NCI-H1694 treated with DMSO at 0.1 percent for 48 hours (cell line): ENCODE measurements around the gene ANO7.
A peak's percentile ranks its signal among the peaks of the same experiment; 100 is the strongest.

Experiments used
- DNase-seq: peaks from one replicate; lab custom pipeline; 2025; lab: John Stamatoyannopoulos, UW

The ANO7 gene, protein sequence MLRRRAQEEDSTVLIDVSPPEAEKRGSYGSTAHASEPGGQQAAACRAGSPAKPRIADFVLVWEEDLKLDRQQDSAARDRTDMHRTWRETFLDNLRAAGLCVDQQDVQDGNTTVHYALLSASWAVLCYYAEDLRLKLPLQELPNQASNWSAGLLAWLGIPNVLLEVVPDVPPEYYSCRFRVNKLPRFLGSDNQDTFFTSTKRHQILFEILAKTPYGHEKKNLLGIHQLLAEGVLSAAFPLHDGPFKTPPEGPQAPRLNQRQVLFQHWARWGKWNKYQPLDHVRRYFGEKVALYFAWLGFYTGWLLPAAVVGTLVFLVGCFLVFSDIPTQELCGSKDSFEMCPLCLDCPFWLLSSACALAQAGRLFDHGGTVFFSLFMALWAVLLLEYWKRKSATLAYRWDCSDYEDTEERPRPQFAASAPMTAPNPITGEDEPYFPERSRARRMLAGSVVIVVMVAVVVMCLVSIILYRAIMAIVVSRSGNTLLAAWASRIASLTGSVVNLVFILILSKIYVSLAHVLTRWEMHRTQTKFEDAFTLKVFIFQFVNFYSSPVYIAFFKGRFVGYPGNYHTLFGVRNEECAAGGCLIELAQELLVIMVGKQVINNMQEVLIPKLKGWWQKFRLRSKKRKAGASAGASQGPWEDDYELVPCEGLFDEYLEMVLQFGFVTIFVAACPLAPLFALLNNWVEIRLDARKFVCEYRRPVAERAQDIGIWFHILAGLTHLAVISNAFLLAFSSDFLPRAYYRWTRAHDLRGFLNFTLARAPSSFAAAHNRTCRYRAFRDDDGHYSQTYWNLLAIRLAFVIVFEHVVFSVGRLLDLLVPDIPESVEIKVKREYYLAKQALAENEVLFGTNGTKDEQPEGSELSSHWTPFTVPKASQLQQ

DNA sequence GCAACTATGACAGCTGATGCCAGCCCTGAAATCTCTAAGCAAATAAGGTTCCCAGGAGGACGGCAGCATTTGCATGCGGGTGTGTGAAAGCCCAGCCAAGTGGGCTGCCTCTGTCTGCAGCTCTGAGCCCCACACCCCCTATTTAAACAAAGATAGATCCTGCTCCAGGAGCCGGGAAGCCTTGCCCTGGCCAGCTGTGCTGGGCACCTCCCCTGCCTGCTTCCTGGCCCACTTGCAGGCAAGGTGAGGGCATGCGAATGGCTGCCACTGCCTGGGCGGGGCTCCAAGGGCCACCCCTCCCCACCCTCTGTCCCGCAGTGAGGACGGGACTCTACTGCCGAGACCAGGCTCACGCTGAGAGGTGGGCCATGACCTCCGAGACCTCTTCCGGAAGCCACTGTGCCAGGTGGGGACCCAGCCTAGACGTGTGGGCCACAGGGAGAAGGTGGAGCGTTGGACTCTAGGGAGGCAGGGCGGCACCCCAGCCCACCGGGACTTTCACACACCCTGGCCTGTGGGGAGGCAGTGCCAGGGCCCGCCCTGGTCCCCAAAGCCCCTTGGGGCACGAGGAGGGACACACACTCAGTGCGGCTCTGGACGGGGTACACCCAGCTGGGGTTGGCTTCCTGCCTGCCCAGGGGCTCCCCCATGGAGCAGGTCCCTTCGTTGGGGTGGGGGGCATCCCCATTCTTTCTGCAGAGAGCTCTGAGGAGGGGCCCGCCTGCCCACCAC is at the start of gene ANO7:
Gene ANO7 (plus strand): TSS at position 317 of the 732 bp plus-strand sequence. CDS start 1,387 bp downstream, outside the sequence.
- no peak for DNase-seq

DNA sequence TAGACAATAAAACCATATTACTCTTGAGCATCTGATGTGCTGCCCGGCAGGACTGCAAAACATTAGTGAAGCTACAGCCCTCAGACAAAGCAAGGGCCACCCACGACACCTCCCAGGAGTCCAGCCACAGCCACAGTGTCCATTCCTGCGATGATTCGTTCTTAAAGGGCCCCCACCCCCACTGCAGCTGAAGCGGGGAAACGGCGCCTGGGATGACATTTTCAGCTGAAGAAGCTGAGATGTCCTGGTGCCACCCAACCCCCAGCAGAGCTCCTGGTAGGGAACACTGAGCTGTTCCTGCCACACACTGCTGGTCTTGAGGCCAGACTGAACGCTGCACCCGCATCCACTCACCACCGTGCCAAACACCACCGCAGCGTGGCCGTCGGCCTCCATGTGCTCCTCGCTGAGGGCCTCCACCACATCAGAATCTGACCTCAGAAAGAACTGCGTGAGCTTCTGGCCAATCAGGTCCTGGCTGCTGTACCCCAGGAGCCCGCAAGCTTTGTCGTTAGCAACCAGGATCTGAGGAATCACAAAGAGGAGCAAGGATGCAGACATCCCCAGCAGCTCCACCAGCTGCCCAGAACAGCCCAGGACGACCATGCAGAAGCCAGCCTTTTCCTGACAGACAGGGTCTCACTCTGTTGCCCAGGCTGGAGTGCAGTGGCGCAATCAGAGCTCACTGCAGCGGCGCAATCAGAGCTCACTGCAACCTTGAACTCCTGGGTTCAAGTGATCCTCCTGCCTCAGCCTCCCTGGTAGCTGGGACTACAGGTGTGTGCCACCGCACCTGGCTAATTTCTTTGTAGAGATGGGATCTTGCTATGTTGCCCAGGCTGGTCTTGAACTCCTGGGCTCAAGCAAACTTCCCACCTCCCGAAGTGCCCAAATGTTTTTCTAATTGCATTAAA is 48.7 kb upstream of the ANO7 start:
- no peak for DNase-seq

DNA sequence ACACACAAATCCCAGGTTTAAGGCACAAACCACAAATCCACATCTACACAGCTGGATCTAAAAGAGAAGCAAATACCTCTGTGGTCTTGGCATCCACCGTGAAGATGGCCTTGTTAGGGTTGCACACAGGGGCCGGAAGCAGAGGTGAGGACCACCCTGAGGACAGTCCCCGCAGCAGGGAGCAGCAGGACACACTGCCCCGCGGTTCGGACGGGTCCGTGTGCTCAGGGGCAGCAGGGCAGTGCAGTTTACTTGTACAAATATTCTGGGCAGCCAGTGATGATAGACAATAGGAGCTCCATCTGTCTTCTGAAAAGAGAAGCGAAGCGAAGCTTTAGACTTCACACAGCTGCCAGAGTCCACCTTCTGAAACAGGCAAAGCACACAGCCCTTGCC is 48.0 kb upstream of the ANO7 start:
- DNase-seq: no peak

DNA sequence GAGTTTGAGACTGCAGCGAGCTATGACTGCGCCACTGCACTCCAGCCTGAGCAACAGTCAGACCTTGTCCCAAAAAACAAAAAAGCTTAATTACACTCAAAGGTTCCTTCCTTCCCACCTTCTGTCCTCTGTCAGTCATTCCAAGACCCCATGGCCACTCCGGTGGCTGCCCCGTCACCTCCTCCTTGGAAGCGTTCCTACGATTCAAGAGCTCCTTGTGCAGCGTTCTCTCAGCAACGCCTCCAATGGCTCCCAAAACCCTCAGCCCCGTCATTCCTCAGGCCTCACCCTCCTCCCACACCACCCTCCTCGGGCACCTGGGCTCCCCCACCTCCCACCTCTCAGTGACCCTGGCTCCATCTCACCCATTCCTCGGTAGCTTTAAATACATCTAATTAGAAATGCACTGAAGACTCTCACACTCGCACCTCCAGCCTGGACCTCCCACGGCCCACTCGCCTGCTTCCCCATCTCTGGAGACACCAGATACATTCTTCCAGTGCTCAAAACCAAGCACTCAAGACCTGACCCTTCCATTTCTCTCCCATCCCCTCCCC is 47.2 kb upstream of the ANO7 start:
- no peak for DNase-seq

DNA sequence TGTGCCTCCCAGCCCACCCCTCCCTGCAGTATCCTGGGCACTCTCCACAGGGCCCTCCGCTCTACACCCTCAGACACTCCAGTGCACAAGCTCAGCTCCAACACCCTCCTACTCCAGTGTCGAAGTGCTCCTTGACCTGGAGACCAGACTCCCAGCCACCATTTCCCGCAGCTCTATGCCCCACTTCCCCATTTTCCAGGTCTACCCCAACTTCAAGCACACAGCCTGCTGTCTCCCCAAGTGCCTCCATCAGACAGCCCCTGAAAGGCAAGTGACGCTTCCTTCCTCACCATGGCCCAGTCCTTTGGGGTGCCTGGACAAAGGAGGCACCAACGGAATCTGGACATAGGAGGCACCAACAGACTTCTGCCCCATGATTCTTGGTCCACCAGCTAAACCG is 46.4 kb upstream of the ANO7 start:
- DNase-seq: no peak

DNA sequence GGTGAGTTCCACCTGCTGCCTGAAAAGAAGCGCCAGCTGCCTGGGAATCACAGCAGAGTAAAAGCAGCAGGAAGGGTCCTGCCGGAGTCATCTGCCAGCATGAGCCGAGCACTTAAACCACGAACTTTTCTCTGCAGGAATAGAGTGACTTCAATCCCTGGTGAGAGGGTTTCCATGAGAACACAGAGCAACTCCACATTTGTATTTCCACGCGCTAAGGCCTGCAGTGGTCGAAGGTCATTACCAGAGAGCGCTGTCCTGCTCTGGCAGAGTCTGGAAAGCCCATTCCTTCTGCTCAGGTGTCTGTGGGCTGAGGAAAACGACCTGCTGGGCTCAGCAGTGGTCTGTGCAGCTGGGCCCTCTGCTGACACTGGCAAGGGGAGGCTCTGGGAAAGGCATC is 45.9 kb upstream of the ANO7 start:
- DNase-seq: no peak

DNA sequence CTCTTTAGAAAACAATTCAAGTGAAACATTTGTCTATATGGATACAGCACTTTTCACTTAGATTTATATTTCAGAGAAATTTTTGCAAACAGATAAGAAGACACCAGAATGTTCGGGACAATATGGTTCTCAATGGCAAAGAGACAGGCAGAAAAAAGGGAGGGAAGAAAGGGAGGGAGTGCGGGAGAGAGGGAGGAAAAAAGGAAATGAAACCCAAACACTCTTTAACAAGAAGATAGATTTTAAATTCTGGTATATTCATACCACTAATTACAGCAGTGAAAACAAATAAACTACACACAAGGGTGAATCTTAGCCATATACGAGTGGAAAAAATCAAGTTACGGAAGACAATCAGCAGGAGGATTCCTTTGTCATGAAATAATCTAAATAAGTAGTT is 42.2 kb upstream of the ANO7 start:
- no peak for DNase-seq

DNA sequence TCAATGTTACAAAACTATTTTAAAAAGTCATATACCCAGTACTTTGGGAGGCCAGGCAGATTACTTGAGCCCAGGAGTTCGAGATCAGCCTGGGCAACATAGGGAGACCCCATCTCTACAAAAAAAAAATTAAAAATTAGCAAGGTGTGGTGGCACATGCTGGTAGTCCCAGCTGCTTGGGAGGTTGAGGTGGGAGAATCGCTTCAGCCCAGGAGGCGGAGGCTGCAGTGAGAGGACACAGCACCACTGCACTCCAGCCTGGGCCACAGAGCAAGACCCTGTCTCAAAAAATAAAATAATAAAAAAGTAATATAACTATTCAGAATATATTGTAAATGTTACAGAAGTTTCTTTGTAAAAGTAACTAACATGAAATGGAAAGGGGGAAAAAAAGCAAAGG is 41.1 kb upstream of the ANO7 start:
- DNase-seq: no peak

DNA sequence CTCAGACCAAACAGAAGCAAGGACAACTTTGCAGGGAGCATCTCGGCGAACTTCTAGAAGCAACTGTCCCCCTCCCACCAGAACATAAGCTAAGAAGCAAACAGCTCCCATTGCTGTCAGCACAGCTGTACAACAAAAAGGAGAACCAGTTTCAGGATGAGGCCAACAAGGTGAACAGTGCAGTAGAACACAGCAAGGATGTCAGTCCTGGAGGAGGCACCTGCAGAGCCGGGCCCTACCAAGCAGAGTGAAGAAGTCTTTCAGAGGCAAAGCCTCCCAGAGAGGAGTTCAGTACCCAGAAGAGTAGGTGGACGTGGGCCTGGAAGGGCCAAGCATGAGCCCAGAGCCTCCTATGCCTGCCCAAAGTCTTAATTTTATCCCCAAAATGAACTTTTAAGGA is 40.2 kb upstream of the ANO7 start:
- no peak for DNase-seq

DNA sequence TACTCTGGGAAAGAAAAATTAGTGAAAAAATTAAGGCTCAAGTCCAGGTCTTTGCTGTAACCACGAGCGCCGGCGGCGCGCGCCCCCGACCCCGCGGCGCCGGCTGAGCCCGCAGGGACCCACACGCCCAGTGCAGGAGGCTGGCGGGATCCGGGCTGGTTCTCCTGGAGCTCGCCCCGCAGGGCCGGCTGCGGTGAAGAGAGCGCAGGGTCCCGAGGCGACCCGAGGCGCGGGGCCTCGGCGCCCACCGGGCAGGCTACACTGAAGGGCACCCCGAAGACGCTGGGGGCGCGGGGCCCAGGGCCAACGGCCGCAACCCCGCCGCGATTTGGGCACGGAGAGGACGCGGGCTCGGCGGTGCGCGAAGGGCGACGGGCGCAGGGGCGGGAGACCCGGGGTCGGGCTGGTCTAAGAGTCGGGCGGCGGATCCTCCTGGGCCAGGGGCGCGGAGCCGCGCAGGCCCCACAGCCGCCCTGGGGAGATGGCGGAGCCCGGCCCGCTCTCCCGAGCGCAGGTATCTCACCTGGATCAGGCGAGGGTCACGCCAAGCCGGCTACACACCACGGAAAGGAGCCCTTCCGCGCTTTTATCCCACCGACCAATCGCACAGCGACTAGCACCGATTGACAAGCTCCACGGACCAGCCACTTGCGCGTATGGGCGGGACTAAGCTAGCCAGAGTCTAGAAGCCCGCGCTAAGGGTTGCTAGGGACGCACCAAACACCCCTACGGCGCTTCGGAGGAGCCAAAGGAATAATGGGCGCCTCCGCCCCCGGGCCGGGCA is 39.4 kb upstream of the ANO7 start, which contains the start of gene PASK:
Gene PASK (minus strand): TSS at position 582 of the 784 bp plus-strand sequence. CDS start 6,440 bp downstream, outside the sequence.
- peak; percentile 95 for DNase-seq

DNA sequence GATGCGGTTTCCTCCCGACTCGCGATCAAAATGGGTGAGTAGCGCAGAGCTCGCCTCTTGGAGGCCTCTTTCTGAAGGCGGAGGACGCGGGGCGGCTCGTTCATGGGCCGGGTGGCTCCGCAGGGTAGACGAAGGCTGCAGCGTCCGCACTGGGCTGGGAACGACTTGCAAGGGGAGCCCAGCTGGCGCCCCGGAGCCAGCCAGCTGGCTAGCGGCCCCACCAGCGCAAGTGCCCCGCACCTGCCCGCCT is 38.9 kb upstream of the ANO7 start:
- no peak for DNase-seq

DNA sequence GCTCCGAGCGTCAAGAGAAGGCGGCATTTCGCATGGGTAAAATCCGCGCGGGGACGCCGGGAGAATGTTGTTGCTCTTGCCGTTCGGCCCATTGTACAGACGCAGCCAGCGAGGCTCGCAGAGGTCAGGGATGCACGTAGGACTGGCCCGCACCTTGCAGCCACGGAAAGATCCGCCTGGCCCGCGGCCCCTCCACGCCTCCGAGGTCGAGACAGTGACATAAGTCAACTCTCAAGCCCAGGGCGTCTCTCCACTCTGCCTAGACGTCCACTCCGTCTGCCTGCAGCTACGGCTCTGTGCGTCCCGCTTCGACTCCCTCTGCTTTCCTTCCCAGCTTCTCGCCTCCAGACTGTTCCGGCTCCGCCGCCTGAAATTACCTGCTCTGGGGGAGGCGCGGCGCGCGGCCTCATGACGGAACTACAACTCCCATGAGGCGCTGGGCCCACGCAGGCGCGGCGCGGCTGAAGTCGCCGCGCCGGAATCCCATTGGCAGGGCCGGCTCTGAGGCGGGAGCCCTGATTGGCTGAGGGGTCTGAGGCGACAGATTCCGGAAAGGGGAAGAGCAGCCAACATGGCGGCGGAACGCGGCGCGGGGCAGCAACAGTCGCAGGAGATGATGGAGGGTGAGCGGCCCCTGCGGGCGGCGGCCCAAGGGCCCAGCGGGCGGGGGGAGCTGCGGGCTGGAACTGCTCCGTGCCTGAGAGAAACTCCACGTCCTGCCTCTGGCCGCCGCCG is 38.4 kb upstream of the ANO7 start, which contains the start of gene PPP1R7:
Gene PPP1R7 (plus strand): TSS at position 543 of the 735 bp plus-strand sequence. CDS start 29 bp downstream, at position 572.
- DNase-seq: peak; percentile 89

DNA sequence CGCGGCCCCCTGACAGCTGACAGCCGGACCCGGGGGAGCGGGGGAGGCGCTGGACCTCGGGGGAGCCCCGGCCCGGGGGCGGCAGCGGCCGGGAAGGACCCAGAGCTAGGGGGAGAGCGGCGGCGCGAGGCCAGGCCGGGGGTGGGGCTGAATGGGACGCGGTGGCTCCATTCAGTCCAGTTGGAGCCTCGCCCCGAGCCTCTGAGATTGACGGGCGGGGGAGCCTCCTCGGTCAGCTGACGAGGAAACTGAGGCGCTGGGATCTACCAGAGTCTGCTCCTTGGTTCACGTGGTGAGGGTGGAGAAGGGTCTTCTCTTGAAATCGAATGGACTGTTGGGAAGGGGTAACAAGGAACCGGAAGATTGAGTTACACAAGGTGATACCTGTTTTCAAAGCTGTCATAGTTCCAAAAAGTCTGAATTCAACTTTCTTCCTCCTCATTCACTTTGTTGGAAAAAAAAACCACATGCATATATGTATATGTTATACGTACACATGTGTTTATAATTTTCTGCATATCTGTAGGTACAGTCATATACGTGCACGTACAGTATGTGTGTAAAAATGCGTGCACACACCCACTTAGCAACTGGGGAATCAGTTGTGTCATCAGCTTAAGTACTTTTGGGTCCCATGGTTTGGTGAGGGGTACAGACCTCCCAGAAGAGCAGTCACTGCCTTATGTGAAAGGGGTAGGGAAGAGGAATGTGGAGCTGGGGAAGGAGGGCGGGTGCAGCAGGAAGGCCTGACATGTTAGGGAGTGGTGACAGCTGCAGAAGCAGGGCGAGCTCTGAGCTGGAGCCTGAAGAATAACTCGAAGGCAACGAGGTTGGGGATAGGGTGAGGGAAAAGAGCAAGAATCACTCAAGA is 37.6 kb upstream of the ANO7 start:
- no peak for DNase-seq

DNA sequence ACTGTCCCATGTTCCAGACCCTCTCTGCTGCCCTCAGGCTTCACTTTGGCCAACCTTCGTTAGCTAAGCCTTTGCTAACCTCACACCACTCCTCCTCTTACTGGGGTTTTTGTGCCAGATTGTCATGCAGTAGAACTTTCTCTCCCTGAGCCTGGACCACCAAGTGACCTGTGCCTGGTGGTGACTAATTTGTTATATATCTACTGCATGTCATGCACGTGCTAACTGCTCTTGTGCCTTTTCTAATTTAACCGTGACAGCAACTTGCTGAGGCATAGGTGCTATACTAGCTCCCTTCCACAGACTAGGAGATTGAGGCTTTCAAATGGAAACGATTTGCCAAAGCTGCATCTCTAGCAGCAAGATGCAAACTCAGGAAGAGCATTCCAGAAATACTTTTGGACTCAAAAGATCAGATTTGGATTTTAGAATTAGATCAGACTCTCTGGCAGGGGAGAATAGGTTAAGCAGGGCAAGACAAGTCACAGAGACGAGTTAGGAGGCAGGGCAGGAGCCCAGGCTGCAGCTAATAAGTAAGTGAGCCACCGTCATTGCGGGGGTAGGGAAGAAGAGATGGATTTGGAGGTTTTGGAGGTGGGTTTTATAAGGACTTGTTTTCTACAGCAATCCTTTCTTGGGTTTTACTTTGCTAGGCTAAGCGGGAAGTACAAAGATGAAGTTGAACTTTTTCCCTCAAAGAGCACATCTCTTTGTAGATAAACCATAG is 36.4 kb upstream of the ANO7 start:
- no peak for DNase-seq

DNA sequence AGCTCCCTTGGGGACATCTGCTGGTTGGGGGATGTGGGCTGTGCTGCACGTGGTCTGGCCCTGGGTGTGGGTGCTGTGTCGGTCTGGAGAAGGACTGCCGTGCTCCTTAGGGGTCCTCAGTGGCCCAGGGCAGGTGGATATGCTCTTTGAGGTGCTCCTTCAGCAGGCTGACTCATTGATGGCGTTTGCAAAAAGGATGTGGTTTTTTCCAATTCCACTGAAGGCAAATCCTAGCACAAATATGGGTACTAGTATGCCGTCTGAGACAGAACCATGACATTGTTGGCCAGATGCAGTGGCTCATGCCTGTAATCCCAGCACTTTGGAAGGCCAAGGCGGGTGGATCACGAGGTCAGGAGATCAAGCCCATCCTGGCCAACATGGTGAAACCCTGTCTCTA is 34.9 kb upstream of the ANO7 start:
- DNase-seq: no peak

DNA sequence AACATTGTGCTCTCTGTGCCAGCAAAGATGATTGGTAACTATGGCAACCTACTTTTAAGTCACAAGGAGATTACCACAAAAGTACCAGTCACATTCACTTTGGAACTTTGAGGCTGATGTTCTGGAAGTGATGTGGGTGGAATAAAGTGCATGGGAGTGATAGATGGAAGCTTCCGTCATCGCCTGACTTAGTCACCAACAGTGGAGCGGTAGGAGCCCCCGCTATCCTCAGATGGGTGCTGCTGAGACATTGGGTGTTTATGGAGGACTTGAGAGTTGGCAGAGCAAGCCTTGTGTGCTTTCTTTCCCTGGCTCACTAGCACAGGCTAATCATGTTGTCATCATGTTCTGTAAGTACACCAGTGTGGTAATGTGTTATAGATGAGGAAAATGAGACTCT is 33.6 kb upstream of the ANO7 start:
- no peak for DNase-seq

DNA sequence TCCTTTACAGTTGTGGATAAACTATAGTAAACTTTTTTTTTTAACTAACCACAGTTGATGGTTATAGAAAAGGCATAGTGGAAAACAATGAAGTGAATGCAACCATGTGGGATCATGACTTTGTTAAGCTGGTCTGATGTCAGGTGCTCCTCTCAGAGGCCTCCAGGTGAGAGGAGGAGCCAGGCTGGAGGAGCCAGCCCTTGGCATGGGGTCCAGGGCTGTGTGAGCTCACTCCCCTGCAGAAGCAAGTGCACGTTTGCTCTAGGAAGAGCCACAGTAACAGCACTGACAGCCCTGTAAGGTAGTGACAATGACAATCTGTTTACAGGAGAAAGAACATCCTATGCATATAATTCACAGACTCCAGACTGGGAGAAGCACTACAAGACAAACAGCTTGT is 32.5 kb upstream of the ANO7 start:
- no peak for DNase-seq

DNA sequence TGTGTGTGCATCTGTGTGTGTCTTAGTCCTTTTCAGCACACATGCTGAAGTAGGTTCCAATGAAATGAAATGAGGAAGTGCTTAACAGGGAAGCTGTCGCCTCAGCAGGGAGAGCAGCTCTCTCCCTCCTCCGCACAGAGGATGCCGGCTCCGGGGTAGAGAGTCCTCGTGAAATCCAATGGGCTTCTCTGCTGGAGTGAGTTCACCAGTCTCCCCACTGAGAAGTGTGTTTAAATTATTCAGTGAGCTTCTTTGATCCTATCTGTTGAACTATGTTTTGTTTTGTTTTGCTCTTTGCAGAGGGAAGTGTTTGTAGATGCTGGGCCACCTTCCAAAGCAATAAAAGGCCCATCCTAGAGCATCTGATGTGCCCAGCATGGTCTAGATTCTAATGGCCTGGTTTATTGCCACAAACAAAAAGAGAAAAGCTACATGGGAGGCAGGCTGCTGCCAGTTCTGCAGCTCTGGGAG is 31.5 kb upstream of the ANO7 start:
- no peak for DNase-seq
